NCI-H1930 (cell line): ENCODE results near the gene OR6Q1.
"Not testable (repeated sequence)": the region's sequence is repeated elsewhere in the genome, so short reads cannot be mapped to it uniquely, and the experiment has no call there.

ENCODE experiments used
- DNase-seq, 2 experiments: peaks; one replicate each; lab custom pipeline; 2025; lab: John Stamatoyannopoulos, UW

The OR6Q1 gene, protein sequence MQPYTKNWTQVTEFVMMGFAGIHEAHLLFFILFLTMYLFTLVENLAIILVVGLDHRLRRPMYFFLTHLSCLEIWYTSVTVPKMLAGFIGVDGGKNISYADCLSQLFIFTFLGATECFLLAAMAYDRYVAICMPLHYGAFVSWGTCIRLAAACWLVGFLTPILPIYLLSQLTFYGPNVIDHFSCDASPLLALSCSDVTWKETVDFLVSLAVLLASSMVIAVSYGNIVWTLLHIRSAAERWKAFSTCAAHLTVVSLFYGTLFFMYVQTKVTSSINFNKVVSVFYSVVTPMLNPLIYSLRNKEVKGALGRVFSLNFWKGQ

DNA sequence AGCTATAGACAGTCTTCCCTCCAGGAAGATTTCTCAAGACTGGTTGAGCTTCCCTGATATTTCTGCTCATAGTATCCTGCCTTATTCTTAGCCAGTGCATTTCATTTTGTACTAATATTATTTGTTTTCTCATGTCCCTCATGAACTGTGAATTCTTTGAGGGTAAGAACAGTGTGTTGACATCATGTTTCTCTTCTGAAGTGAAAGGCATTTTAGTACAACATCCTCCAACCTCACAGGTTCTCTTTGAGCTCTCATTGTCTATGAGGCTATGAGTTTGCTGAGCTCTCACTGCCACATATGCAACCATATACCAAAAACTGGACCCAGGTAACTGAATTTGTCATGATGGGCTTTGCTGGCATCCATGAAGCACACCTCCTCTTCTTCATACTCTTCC, at the start of gene OR6Q1:
TSS of gene OR6Q1 (plus strand) at position 301 of the 400 bp plus-strand sequence. CDS start at position 301, 0 bp downstream.
- no peak for DNase-seq

- no peak for DNase-seq
These were observed 49.2 kb upstream of the OR6Q1 start for GRCh38 chr11:57981536-57981935.

GRCh38 chr11:57982776-57983175, 48.0 kb upstream of the OR6Q1 start:
- DNase-seq, result no peak

GRCh38 chr11:57983191-57983590, 47.6 kb upstream of the OR6Q1 start:
- no peak for DNase-seq

- DNase-seq, result not testable (repeated sequence)
These were observed 31.2 kb upstream of the OR6Q1 start for GRCh38 chr11:57999523-57999922.

GRCh38 chr11:58000021-58000420, 30.7 kb upstream of the OR6Q1 start:
- not testable (repeated sequence) for DNase-seq

GRCh38 chr11:58000699-58001098, 30.1 kb upstream of the OR6Q1 start:
- DNase-seq, result no peak

GRCh38 chr11:58003036-58003435, 27.7 kb upstream of the OR6Q1 start:
- DNase-seq, result no peak

DNA sequence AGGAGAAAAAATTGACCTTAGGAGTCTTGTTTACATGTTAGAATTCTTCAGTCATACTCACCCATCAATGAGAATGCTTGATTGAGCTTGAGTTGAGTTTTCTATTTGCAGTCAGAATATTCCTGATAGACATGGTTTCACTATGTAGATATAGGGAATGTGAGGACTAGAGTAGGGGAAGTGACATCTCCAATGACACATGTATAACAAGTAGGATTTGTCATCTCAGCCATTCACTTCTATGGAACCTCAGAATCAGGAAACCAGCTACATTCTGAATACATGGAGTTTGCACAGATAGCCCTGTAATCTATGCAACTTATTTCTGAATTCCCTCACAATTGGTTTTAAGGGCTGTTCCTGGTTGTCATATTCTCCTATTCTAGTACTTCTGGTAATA, 27.2 kb upstream of the OR6Q1 start:
- DNase-seq, result no peak

DNA sequence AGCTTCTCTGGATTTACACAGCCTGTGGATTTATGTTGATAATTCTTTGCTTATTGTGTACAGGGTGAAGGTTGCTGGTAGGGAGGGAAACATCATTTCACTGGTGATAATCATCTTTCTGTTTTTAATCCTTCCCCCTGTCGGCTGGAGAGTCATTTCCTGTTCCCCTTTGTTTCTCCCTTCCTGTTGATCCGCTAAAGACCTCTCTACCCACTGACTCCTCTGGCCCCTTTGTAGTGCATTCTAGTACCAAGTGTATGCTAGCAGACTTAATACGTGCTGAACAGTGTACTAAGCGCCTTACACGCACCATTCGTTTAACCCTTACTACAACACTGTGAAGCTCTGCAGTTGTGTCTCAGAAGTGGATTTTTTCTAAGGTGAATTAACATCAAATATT, 26.1 kb upstream of the OR6Q1 start:
- no peak for DNase-seq

GRCh38 chr11:58006940-58007339, 23.8 kb upstream of the OR6Q1 start:
- no peak for DNase-seq

GRCh38 chr11:58011771-58012170, 19.0 kb upstream of the OR6Q1 start:
- DNase-seq, result no peak

DNA sequence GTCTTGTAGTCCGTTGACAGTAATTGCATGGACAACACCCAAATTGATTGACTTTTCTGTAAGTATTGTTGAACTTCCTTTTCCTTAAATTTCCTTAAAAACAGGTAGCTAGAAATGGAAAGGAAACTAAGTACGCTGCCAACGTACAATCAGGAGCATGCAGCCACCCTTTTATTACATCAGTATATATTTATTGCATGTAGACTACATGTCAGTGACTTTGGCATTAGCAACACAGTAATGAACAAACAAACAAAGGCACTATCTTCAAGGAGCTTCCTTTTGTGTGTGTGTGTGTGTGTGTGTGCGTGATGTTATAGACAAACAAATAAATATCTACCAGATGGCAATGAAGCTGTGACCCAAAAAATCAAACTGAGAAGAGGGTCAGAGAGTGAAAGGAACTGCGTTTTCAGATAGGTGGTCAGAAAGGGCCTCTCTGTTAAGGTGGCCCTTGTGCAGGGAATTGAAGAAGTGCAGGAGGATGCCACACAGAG, 7.3 kb upstream of the OR6Q1 start, which contains the start of gene OR9Q1:
TSS of gene OR9Q1 (plus strand) at position 447 of the 497 bp plus-strand sequence. CDS start 155,564 bp downstream, outside the sequence.
- DNase-seq, result no peak

DNA sequence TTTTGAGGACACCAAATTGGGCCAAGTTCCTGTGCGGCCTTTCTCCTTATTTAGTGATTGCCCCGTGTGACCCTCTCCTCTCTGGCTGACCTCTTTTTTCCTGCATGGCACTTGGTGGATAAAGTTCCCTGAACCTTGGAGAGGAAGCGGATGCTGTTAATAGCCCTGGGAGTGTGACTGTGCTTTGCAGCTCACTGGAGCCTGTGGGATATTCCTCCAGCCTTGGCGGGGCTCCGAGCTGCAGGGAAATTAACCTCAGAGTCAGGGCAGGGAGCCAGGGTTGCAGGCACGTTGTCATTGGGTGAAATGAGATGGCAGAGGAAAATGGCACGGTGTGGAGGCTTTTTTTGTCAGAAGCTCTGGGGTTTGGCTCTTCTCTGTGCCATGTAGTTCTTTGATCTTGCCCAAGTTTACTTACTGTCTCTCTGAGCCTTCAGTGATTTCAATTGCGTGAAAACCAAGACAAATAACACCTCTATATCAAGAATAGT, 6.1 kb upstream of the OR6Q1 start:
- DNase-seq, result no peak

DNA sequence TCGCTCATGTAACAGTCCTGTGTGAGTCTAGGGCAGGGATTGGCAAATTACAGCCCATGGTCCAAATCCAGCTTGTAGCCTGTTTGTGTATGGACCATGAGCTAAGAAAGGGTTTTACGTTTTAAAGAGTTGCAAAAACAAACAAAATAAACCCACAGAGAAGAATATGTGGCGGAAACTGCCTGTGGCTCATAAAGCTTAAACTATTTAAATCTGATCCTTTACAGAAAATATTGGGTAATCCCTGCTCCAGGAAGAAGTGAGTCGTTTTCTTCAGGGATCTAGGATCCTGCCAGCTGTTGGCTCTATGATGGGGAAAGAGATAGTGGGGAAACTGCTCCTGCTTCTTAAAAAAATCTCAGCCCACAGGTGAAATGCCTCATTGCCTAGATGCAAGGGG, 3.4 kb upstream of the OR6Q1 start:
- DNase-seq, result no peak

GRCh38 chr11:58028687-58029411, 1.9 kb upstream of the OR6Q1 start:
- DNase-seq, result no peak

DNA sequence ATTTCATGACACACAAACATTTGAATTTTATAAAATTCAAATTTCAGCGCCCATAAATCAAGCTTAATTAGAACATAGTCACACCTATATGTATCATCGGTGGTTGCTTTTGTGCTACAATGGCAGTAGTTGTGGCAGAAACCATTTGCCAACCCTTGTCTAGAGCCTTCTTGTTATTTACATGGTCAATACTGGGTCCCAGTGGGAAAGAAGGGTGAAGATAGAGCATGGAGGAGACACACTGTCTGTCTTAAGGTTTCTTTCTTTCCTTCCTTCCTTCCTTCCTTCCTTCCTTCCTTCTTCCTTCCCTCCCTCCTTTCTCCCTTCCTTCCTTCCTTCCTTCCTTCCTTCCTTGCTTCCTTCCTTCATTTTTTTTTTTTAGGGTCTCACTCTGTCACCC, 3.7 kb downstream of the OR6Q1 start:
- DNase-seq, result no peak

GRCh38 chr11:58039589-58039988, 8.8 kb downstream of the OR6Q1 start:
- DNase-seq, result no peak

DNA sequence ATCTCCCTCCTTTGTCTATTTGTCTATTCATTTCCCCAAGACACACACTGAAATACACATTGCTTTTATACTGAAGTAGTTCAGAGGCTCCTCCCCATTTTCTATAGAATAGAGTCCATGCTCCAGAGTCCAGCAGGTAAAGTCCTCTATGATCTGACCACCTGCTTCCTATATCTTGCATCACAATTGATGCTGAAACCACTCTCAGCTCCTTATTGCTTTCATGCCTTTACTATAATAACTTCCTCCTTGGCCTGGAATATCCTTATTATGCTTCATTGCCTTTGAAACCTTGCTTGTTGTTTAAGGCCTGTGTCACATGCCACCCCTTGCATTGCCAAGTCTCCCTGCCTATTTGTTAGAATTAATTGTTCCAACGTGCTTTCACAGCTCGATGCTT, 12.6 kb downstream of the OR6Q1 start:
- DNase-seq, result no peak

DNA sequence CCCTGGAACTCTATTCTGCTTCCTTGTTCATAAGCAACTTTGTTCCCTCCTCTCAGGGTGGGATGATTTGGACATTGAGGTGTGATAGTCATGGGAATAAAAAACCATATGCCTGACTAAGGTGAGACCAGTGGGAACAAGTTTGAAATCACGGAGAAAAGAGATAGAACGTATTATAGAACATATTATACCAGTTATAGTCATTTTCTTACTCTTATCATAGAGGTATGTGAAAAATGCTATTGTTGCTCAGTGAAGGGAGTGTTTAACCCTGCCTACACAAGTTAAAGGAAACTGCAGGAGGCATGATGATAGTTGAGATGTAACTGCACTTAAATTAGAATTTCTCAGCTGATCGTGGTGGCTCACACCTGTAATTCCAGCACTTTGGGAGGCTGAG, 15.5 kb downstream of the OR6Q1 start:
- no peak for DNase-seq

DNA sequence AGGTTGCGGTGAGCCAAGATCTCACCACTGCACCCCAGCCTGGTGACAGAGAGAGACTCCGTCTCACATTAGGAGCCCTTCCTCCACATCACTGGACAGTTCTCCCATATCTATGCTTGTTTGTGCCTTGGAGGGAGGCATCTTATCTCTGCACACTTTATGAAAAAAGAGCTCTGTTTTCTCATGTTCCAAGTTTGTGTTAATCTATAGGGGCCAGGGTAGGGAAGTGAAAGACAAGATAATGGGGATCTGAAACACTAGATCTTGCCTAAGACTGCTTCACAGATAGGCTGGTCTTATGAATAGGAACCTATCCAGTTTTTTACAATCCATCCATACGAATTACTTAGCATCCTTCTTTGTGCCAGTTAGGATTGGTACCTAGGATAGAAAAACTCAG, 17.1 kb downstream of the OR6Q1 start:
- no peak for DNase-seq

DNA sequence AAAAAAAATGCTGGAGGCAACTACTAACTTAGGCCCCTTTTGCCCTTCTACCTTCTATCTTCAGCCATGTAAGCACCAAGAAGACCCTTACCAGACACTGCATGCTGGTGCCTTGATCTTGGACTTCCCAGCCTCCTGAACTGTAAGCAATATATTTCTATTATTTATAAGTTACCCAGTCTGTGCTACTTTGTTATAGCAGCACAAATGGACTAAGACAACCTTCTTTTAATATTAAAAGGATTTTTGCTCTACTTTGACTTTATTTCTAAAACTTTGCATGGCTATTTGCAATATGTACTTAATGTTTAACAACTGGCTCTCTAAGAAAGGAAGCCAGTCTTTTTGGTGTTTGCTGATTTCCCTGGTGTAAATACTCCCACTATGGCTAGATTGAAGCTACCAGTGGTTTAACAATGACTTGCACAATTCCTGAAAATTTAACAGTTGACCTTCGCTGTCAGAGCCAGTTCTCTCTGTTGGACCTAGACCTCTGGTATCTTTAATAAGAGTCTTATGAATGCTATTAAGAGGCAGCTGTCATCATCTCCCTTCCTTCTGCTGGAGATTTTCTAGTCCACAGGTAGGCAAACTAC, 25.2 kb downstream of the OR6Q1 start:
- DNase-seq, result no peak

DNA sequence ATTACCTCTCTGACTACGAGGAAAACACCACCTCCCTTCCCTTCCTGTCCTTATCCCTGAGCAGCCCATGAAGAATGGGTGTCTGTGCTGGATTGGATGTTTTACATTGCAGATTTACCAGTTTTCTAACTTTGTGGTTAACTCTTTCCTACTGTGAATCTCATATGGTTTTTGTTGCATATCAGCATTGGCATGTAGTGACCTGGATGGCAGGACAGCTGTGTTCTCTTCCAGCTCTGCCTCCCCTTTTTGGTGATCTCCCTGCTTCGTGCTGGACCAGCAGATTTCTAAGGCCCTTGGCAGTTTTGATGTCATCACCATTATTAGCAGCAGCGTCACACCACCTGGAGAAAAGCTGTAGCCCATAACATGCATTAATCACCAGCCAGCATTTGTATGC, 26.7 kb downstream of the OR6Q1 start:
- DNase-seq, result no peak
